ENCODE results near the gene VEPH1.

The VEPH1 gene

GRCh38 chr3:157495846-157496245 is 7.4 kb downstream of the VEPH1 start:
- DNase-seq (ENCODE audit: low read depth): no peak
- TF ChIP-seq CTCF (conservative IDR thresholded peaks at IDR 0.05; ENCODE audit: low read depth, low read length): no peak
- no peak overlapping the region for H3K4me3 ChIP-seq (ENCODE audit: low read depth, low read length)

- peak; percentile 48 for DNase-seq (ENCODE audit: low read depth)
- no peak overlapping the region for H3K4me3 ChIP-seq (ENCODE audit: low read depth, low read length)
Observed at GRCh38 chr3:157494581-157495281, 8.5 kb downstream of the VEPH1 start.

GRCh38 chr3:157493627-157494550 is 9.3 kb downstream of the VEPH1 start:
- no peak overlapping the region for H3K4me3 ChIP-seq (ENCODE audit: low read depth, low read length)
- DNase-seq (ENCODE audit: low read depth): peak; percentile 82
- TF ChIP-seq CTCF (conservative IDR thresholded peaks at IDR 0.05; ENCODE audit: low read depth, low read length): peak; percentile 62

More at GRCh38 chr3:157494581-157495281, 8.5 kb downstream of the VEPH1 start:
- TF ChIP-seq CTCF (conservative IDR thresholded peaks at IDR 0.05; ENCODE audit: low read depth, low read length): no peak

- TF ChIP-seq CTCF (conservative IDR thresholded peaks at IDR 0.05; ENCODE audit: low read depth, low read length): no peak
- no peak for DNase-seq (ENCODE audit: low read depth)
- no peak overlapping the region for H3K4me3 ChIP-seq (ENCODE audit: low read depth, low read length)
Observed at GRCh38 chr3:157491136-157491535, 12.1 kb downstream of the VEPH1 start.

- no peak overlapping the region for H3K4me3 ChIP-seq (ENCODE audit: low read depth, low read length)
- no peak for DNase-seq (ENCODE audit: low read depth)
- TF ChIP-seq CTCF (conservative IDR thresholded peaks at IDR 0.05; ENCODE audit: low read depth, low read length): no peak
Observed at GRCh38 chr3:157488144-157488543, 15.1 kb downstream of the VEPH1 start.

- peak; percentile 60 for DNase-seq (ENCODE audit: low read depth)
- no peak overlapping the region for H3K4me3 ChIP-seq (ENCODE audit: low read depth, low read length)
- no peak for TF ChIP-seq CTCF (conservative IDR thresholded peaks at IDR 0.05; ENCODE audit: low read depth, low read length)
Observed at GRCh38 chr3:157487339-157487738, 15.9 kb downstream of the VEPH1 start.
